ENCODE measurements around the gene ANO3.

The ANO3 gene

DNA sequence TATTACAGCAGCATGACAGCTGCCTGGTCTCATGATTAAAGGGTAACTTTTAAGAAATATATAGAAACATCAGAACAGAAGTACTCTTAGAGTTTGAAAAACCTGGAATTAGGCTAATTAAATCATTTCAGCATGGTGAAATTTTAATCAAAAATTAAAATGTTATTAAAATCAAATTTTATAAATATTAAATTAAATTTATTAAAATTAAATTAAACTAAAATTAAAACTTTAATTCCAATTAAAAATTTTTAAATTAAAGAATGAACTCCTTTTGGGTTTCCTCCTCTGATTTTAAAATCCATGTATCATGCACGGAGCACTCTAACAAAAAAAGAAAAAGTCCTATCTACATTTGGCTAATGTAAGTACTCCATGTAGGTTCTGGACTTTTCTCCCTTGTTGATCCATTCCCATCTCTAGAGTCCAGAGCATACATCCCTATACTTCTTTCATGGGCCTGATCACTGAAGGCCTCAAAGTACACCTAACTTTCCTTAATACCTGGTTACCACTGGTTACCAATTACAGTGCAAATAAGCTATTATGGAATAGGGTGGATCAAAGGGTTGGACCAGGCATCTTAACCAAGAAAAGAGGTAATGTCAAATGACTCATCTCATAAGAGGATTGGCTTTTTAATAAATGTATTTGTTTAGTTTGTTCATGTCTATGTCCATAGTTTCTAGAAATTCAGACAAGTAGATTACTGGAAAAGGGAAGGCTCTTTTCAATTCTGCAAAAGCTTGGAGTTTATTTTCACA, 288.5 kb downstream of the ANO3 start:
- no peak overlapping the region for H3K4me2 ChIP-seq (ENCODE audit: low read depth, low read length, poor library complexity, severe bottlenecking)
- H3K4me1 ChIP-seq (ENCODE audit: insufficient read depth, low read length, poor library complexity, severe bottlenecking) = no peaks in the 10 kb centered on the region
- H3F3A ChIP-seq (ENCODE audit: low read depth) = no peaks in the 10 kb centered on the region
- H3K36me3 ChIP-seq (ENCODE audit: insufficient read depth, low read length) = no peaks in the 10 kb centered on the region
- H3K9me3 ChIP-seq (ENCODE audit: insufficient read depth, low read depth, low read length) = no peaks in the 10 kb centered on the region
- no peak overlapping the region for H2AFZ ChIP-seq (ENCODE audit: low read length)
- H3K27me3 ChIP-seq (ENCODE audit: insufficient read depth, low read length, poor library complexity, severe bottlenecking) = no peaks in the 10 kb centered on the region
- H4K20me1 ChIP-seq (ENCODE audit: insufficient read depth, low read length, poor library complexity, severe bottlenecking) = no peaks in the 10 kb centered on the region
- no peaks in the 10 kb centered on the region for H3K79me2 ChIP-seq (ENCODE audit: insufficient read depth, low read length)
- TF ChIP-seq, protein P1, sequence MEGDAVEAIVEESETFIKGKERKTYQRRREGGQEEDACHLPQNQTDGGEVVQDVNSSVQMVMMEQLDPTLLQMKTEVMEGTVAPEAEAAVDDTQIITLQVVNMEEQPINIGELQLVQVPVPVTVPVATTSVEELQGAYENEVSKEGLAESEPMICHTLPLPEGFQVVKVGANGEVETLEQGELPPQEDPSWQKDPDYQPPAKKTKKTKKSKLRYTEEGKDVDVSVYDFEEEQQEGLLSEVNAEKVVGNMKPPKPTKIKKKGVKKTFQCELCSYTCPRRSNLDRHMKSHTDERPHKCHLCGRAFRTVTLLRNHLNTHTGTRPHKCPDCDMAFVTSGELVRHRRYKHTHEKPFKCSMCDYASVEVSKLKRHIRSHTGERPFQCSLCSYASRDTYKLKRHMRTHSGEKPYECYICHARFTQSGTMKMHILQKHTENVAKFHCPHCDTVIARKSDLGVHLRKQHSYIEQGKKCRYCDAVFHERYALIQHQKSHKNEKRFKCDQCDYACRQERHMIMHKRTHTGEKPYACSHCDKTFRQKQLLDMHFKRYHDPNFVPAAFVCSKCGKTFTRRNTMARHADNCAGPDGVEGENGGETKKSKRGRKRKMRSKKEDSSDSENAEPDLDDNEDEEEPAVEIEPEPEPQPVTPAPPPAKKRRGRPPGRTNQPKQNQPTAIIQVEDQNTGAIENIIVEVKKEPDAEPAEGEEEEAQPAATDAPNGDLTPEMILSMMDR (conservative IDR thresholded peaks at IDR 0.05; ENCODE audit: low read length) = no peak
- no peak for TF ChIP-seq EZH2phosphoT487 (IDR thresholded peaks at IDR 0.05; ENCODE audit: borderline replicate concordance)
- H3K4me3 ChIP-seq (ENCODE audit: low read length, poor library complexity, severe bottlenecking) = no peak overlapping the region
- no peaks in the 10 kb centered on the region for H3K9me2 ChIP-seq (replicated peaks; ENCODE audit: low read depth, low read length)
- no peak overlapping the region for H3K9ac ChIP-seq (ENCODE audit: low read depth, low read length, poor library complexity, severe bottlenecking)

DNA sequence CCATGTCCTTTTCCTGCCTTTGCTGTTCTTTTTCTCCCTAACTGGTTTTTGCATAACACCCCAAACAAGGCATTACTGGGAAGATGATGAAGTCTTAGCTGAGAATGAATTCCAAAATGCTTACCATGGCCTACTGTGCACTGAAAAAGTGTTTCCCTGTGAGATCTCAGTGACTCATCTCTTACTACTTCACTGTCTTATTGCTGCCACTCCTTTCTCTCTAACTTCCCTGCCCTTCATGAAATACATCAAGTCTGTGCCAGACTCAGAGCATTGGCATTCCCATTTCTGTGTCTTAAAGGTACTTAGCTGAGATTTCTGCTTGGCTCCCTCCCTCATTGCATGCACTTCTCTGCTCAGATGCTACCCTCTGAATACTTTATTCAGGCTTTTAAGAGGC, 289.2 kb downstream of the ANO3 start:
- H3K9me3 ChIP-seq (ENCODE audit: insufficient read depth, low read depth, low read length) = no peaks in the 10 kb centered on the region
- no peak overlapping the region for H3K9ac ChIP-seq (ENCODE audit: low read depth, low read length, poor library complexity, severe bottlenecking)
- no peaks in the 10 kb centered on the region for H4K20me1 ChIP-seq (ENCODE audit: insufficient read depth, low read length, poor library complexity, severe bottlenecking)
- no peaks in the 10 kb centered on the region for H3K79me2 ChIP-seq (ENCODE audit: insufficient read depth, low read length)
- H3K9me2 ChIP-seq (replicated peaks; ENCODE audit: low read depth, low read length) = no peaks in the 10 kb centered on the region
- H3K36me3 ChIP-seq (ENCODE audit: insufficient read depth, low read length) = no peaks in the 10 kb centered on the region
- no peak overlapping the region for H3K4me2 ChIP-seq (ENCODE audit: low read depth, low read length, poor library complexity, severe bottlenecking)
- no peaks in the 10 kb centered on the region for H3K27me3 ChIP-seq (ENCODE audit: insufficient read depth, low read length, poor library complexity, severe bottlenecking)
- no peak overlapping the region for H2AFZ ChIP-seq (ENCODE audit: low read length)
- H3K4me1 ChIP-seq (ENCODE audit: insufficient read depth, low read length, poor library complexity, severe bottlenecking) = no peaks in the 10 kb centered on the region
- no peak for TF ChIP-seq EZH2phosphoT487 (IDR thresholded peaks at IDR 0.05; ENCODE audit: borderline replicate concordance)
- TF ChIP-seq, protein P1 (conservative IDR thresholded peaks at IDR 0.05; ENCODE audit: low read length) = no peak
- H3K4me3 ChIP-seq (ENCODE audit: low read length, poor library complexity, severe bottlenecking) = no peak overlapping the region
- no peaks in the 10 kb centered on the region for H3F3A ChIP-seq (ENCODE audit: low read depth)

DNA sequence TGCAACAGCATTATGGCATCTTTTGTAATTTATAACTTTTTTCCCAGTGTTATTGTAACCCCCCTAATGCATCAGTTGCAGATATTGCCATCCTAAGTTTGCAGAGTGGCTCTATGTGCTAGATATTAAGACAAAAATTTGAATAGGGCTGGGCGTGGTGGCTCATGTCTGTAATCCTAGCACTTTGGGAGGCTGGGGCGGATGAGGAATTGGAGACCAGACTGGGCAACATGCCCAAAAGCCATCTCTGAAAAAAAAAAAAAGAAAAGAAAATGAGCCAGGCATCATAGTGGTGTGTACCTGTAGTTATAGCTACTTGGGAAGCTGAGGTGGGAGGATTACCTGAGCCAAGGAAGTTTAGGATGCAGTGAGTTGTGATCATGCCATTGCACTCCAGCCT, 290.3 kb downstream of the ANO3 start:
- Histone ChIP-seq H3K4me2 (ENCODE audit: low read depth, low read length, poor library complexity, severe bottlenecking) (no peak overlapping the region), H3K9me2 (replicated peaks; ENCODE audit: low read depth, low read length) (no peaks in the 10 kb centered on the region), H3K79me2 (ENCODE audit: insufficient read depth, low read length) (no peaks in the 10 kb centered on the region), H2AFZ (ENCODE audit: low read length) (no peak overlapping the region), H3K9me3 (ENCODE audit: insufficient read depth, low read depth, low read length) (no peaks in the 10 kb centered on the region), H3K4me3 (ENCODE audit: low read length, poor library complexity, severe bottlenecking) (no peak overlapping the region), H3F3A (ENCODE audit: low read depth) (no peaks in the 10 kb centered on the region), H3K4me1 (ENCODE audit: insufficient read depth, low read length, poor library complexity, severe bottlenecking) (no peaks in the 10 kb centered on the region), H3K36me3 (ENCODE audit: insufficient read depth, low read length) (no peaks in the 10 kb centered on the region), H3K9ac (ENCODE audit: low read depth, low read length, poor library complexity, severe bottlenecking) (no peak overlapping the region), H4K20me1 (ENCODE audit: insufficient read depth, low read length, poor library complexity, severe bottlenecking) (no peaks in the 10 kb centered on the region), H3K27me3 (ENCODE audit: insufficient read depth, low read length, poor library complexity, severe bottlenecking) (no peaks in the 10 kb centered on the region)
- TF ChIP-seq EZH2phosphoT487 (IDR thresholded peaks at IDR 0.05; ENCODE audit: borderline replicate concordance) = no peak
- TF ChIP-seq, protein P1 (conservative IDR thresholded peaks at IDR 0.05; ENCODE audit: low read length) = no peak
